GM12878 (cell line): ENCODE results near the gene FASN. TPM values are rescaled to one million over a fixed set of nuclear protein-coding genes. Genes with fewer than 3 reads are reported as not detected.

ENCODE experiments used
- ATAC-seq: fragments of 200-7000 bp; cut with Tn5 transposase; 3 replicates; pipeline ENCODE4 v1.9.1; 2020; ENCODE audit warnings: mild to moderate bottlenecking, moderate library complexity
- BruUV-seq: library from RNA; stranded (reverse); fragments of 400-500 nt; replicated peaks from 2 replicates; lab custom pipeline; 2021; lab: Mats Ljungman, UMichigan
- CTCF ChIA-PET: fragments of 300-600 bp; sonication (Branson Sonifier 250); formaldehyde crosslinking; extraction: SDS; loops from one replicate; lab custom pipeline; 2021; ENCODE audit warnings: inconsistent platforms; lab: Yijun Ruan, JAX
- POLR2A ChIA-PET: fragments of 350-600 bp; formaldehyde crosslinking; extraction: SDS; loops from one replicate; lab custom pipeline; 2021; ENCODE audit warnings: inconsistent platforms; lab: Charles Lee
- RAD21 ChIA-PET: fragments of 300-600 bp; sonication (Branson Sonifier 250); formaldehyde crosslinking; loops from one replicate; lab custom pipeline; 2023; ENCODE audit warnings: antibody characterized with exemption; ENCODE audit not compliant: unreplicated experiment; lab: Charles Lee
- SMC1A ChIA-PET: fragments of 300-600 bp; sonication (Branson Sonifier 250); formaldehyde crosslinking; loops from one replicate; lab custom pipeline; 2023; ENCODE audit not compliant: unreplicated experiment, uncharacterized antibody; lab: Charles Lee
- DNase-seq: peaks from one replicate; pipeline ENCODE4 v3.0.0-alpha.2; 2011; ENCODE audit warnings: low read depth, low spot score
- FAIRE-seq: peaks from 3 replicates; lab custom pipeline; 2011; peaks lifted over from hg19 to GRCh38; lab: Jason Lieb, UNC
- H2AFZ ChIP-seq: 2 replicates; pipeline ENCODE4 v1.6.0; 2011; ENCODE audit warnings: low read depth, low read length, control low read depth; ENCODE audit not compliant: control insufficient read depth
- H3K27ac ChIP-seq: 2 replicates; pipeline ENCODE4 v1.5.1; 2011; ENCODE audit warnings: control low read depth; ENCODE audit not compliant: control insufficient read depth, insufficient read depth
- H3K27me3 ChIP-seq, 2 experiments: replicated peaks in 1 of 2; 2 replicates each; pipeline versions ENCODE4 v1.6.0 to v1.6.1; 2011; ENCODE audit warnings: low read length in 1 of 2; ENCODE audit not compliant: control insufficient read depth in 2 of 2, insufficient read depth in 2 of 2
- H3K36me3 ChIP-seq, 2 experiments: 2 replicates each; pipeline ENCODE4 v1.5.1; 2011; ENCODE audit warnings: low read length in 1 of 2; ENCODE audit not compliant: control insufficient read depth in 2 of 2, insufficient read depth in 2 of 2
- H3K4me1 ChIP-seq: 2 replicates; pipeline ENCODE4 v1.6.1; 2011; ENCODE audit warnings: mild to moderate bottlenecking, low read length, moderate library complexity, mixed read lengths; ENCODE audit not compliant: control insufficient read depth, insufficient read depth
- H3K4me2 ChIP-seq: 2 replicates; pipeline ENCODE4 v1.6.0; 2011; ENCODE audit warnings: control low read depth; ENCODE audit not compliant: control insufficient read depth, insufficient read depth
- H3K4me3 ChIP-seq: fragments of 200-600 bp; sonication (generic); 2 replicates; pipeline ENCODE4 v1.5.1; 2016
- H3K79me2 ChIP-seq: 2 replicates; pipeline ENCODE4 v1.6.0; 2011; ENCODE audit warnings: low read length; ENCODE audit not compliant: control insufficient read depth, insufficient read depth
- H3K9ac ChIP-seq: 2 replicates; pipeline ENCODE4 v1.8.0; 2011; ENCODE audit warnings: low read length, control low read depth, mixed read lengths; ENCODE audit not compliant: control insufficient read depth, insufficient read depth
- H3K9me3 ChIP-seq: replicated peaks from 3 replicates; pipeline ENCODE4 v1.5.1; 2011; ENCODE audit warnings: mild to moderate bottlenecking, low read length; ENCODE audit not compliant: control insufficient read depth, insufficient read depth
- H4K20me1 ChIP-seq: 2 replicates; pipeline ENCODE4 v1.6.0; 2011; ENCODE audit not compliant: control insufficient read depth, insufficient read depth
- CBFB ChIP-seq: IDR thresholded peaks from 2 replicates; pipeline ENCODE4 v1.6.1; 2016; ENCODE audit warnings: antibody characterized with exemption, low read depth
- CHD2 ChIP-seq: IDR thresholded peaks from 2 replicates; pipeline ENCODE4 v1.6.1; 2011; ENCODE audit warnings: low read depth, low read length, improper control_type of control experiment, borderline replicate concordance
- ESRRA ChIP-seq: IDR thresholded peaks from 2 replicates; pipeline ENCODE4 v1.6.1; 2012; ENCODE audit warnings: mild to moderate bottlenecking, low read length, improper control_type of control experiment
- EZH2 ChIP-seq: IDR thresholded peaks from 2 replicates; pipeline ENCODE4 v1.6.1; 2012; ENCODE audit warnings: low read depth, mild to moderate bottlenecking, control low read depth, inconsistent platforms, low read length, borderline replicate concordance; ENCODE audit not compliant: control insufficient read depth
- HDAC2 ChIP-seq: fragments of 200-600 bp; sonication (generic); IDR thresholded peaks from 2 replicates; pipeline ENCODE4 v1.6.1; 2017
- HDAC6 ChIP-seq: fragments of 200-600 bp; sonication (generic); IDR thresholded peaks from one replicate; pipeline ENCODE4 v1.8.0; 2017; ENCODE audit warnings: antibody characterized with exemption; ENCODE audit not compliant: unreplicated experiment
- NKRF ChIP-seq: fragments of 450-650 bp; conservative IDR thresholded peaks from 2 replicates; pipeline ENCODE4 v1.6.1; 2017; ENCODE audit warnings: mild to moderate bottlenecking, moderate library complexity
- PKNOX1 ChIP-seq: fragments of 450-650 bp; IDR thresholded peaks from 2 replicates; pipeline ENCODE4 v1.6.1; 2016; ENCODE audit warnings: mild to moderate bottlenecking
- SIX5 ChIP-seq: IDR thresholded peaks from 2 replicates; pipeline ENCODE4 v1.6.1; 2011; ENCODE audit warnings: mild to moderate bottlenecking, low read depth, low read length, moderate library complexity; ENCODE audit not compliant: severe bottlenecking
- SMARCA5 ChIP-seq: fragments of 450-650 bp; IDR thresholded peaks from 2 replicates; pipeline ENCODE4 v1.6.1; 2017; ENCODE audit warnings: mild to moderate bottlenecking
- ZBED1 ChIP-seq: IDR thresholded peaks from 2 replicates; pipeline ENCODE4 v1.6.1; 2016; ENCODE audit warnings: borderline replicate concordance
- ZNF274 ChIP-seq: IDR thresholded peaks from one replicate; pipeline ENCODE4 v1.8.0; 2011; ENCODE audit not compliant: insufficient read length, insufficient read depth
- ZNF622 ChIP-seq: fragments of 450-650 bp; IDR thresholded peaks from 2 replicates; pipeline ENCODE4 v1.6.1; 2017; ENCODE audit warnings: mild to moderate bottlenecking, inconsistent platforms
- ZZZ3 ChIP-seq: IDR thresholded peaks from 2 replicates; pipeline ENCODE4 v1.6.1; 2011; ENCODE audit warnings: low read depth; ENCODE audit not compliant: control insufficient read depth, insufficient read length
- WGBS: methylation state at CpG from one replicate; pipeline ENCODE4 v1.1.6; 2016; ENCODE audit warnings: low lambda C conversion rate; ENCODE audit not compliant: insufficient replicate concordance, insufficient coverage; ENCODE audit errors: missing lambda C conversion rate; 5-methylcytosine and 5-hydroxymethylcytosine counted together
- in situ Hi-C: fragments of 300-500 bp; cut with MboI; formaldehyde crosslinking; loops from 9 replicates; pipeline ENCODE4 v1.14.3; 2018; ENCODE audit warnings: mixed read lengths
- intact Hi-C: fragments of 100-400 bp; cut with micrococcal nuclease; formaldehyde crosslinking; loops from one replicate; pipeline ENCODE4 v1.14.2; 2022; ENCODE audit not compliant: unreplicated experiment
- polyA plus RNA-seq, 11 experiments: library from polyadenylated mRNA; depleted of rRNA in 4 of 11; unstranded in 6 of 11; stranded (reverse) in 5 of 11; fragments of >200 nt; fragmentation: Nextera tagmentation in 4 of 11; fragmentation: Illumina TruSeq in 1 of 11; extraction: Ambion mirVana in 4 of 11; extraction: Trizol in 1 of 11; gene quantifications; 1 replicate in 1 of 11; 2 replicates in 10 of 11; pipeline versions ENCODE4 v1.2.1 to v1.2.3, GENCODE V29; 2011 to 2016; ENCODE audit warnings: inconsistent platforms in 2 of 11, missing spikeins in 2 of 11, low read depth in 1 of 11
- total RNA-seq, 4 experiments: library from RNA; depleted of rRNA in 3 of 4; stranded (reverse); fragments of >200 nt in 3 of 4; fragmentation: Illumina TruSeq in 1 of 4; extraction: Trizol in 1 of 4; gene quantifications; 2 replicates each; pipeline versions ENCODE4 v1.2.1 to v1.2.3, GENCODE V29; 2013 to 2021

Gene FASN
- total and polyA plus RNA-seq, 10 of the 15 experiments (the other 5 are each of a cell fraction or from before 2014, with no cell fraction given): 0.19 to 333 (median 30.4) TPM

GRCh38 chr17:82050152-82050760 lies 47.8 kb downstream of the FASN start:
- WGBS: 88% methylated on average over 25 of the region's 28 CpGs
- peaks cover 0 to 5% of the 10 kb centered on the region in 2 experiments; a peak in 3 of 4 replicates for H3K36me3 ChIP-seq
- no peak overlapping the region for H3K9ac ChIP-seq
- H3K27ac ChIP-seq: no peak overlapping the region
- ATAC-seq (no peak), FAIRE-seq (no peak), DNase-seq (no peak)
- in situ Hi-C loops (no loop called here), intact Hi-C loops (loop anchor here (5.0 kb wide), 1 partner anchor 47 kb away; the partner anchor contains the start of gene FASN)
- no peaks in the 10 kb centered on the region for H4K20me1 ChIP-seq
- peak overlapping the region; percentile 71; the same call in 1 of the 2 replicates for H3K4me3 ChIP-seq
- POLR2A ChIA-PET: interaction anchor here (1.0 to 1.5 kb wide), 3 partner anchors 12 to 27 kb away, joined by 3 to 4 read pairs (median 3); partner anchors contain the start of genes CENPX, DCXR and LRRC45
- no TSS peak for BruUV-seq
- no peaks in the 10 kb centered on the region for H3K27me3 ChIP-seq
- H3K4me2 ChIP-seq: peak overlapping the region; percentile 90
- CTCF ChIA-PET: interaction anchor here (0.9 to 1.7 kb wide), 3 partner anchors 11 to 14 kb away, joined by 3 to 7 read pairs (median 4); partner anchors contain the start of gene DCXR
- no peak overlapping the region for H2AFZ ChIP-seq
- RAD21 ChIA-PET: interaction anchor here (1.3 kb wide), 1 partner anchor 12 kb away, joined by 4 read pairs; the partner anchor contains the start of gene DCXR
- peaks cover 4% of the 10 kb centered on the region for H3K4me1 ChIP-seq
- TF ChIP-seq NKRF (no peak), PKNOX1 (no peak), EZH2 (no peak), SIX5 (no peak), CHD2 (no peak), ZBED1 (no peak), HDAC2 (no peak), HDAC6 (no peak), ZNF274 (no peak), ZNF622 (no peak), CBFB (no peak), SMARCA5 (no peak), ESRRA (no peak), ZZZ3 (no peak)
- H3K9me3 ChIP-seq: no peaks in the 10 kb centered on the region
- peaks cover 14% of the 10 kb centered on the region for H3K79me2 ChIP-seq
- SMC1A ChIA-PET: interaction anchor here (1.2 kb wide), 1 partner anchor 27 kb away, joined by 4 read pairs; the partner anchor contains the start of genes CENPX and LRRC45
